Stimulated activated CD8-positive, alpha-beta memory T cell treated with anti-CD3 and anti-CD28 coated beads, Interleukin-12 subunit alpha, Interleukin-12 subunit beta, amount 100 ng/mL, for 1 hour (primary cell): Measurements from ENCODE around the gene MBD2.
"Not testable (repeated sequence)": the region's sequence is repeated elsewhere in the genome, so short reads cannot be mapped to it uniquely, and the experiment has no call there.

ENCODE experiments used
- DNase-seq: peaks from one replicate; pipeline ENCODE4 v3.0.0-alpha.2; 2020; ENCODE audit warnings: low read depth

MBD2 gene

DNA sequence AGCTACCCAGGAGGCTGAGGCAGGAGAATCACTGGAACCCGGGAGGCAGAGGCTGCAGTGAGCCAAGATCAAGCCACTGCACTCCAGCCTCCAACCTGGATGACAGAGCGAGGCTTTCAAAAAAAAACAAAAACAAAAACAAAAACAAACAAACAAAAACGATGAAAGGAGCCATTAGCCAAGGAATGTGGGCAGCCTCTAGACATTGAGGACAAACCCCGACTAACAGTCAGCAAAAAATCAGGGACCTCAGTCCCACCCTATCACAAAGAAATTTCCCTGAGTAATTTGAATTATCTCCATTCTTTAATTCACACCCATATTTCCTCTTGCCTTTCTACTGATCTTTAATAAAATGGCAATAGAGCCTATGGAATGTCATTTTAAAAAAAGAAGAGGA, 75.8 kb downstream of the MBD2 start:
- DNase-seq = no peak

DNA sequence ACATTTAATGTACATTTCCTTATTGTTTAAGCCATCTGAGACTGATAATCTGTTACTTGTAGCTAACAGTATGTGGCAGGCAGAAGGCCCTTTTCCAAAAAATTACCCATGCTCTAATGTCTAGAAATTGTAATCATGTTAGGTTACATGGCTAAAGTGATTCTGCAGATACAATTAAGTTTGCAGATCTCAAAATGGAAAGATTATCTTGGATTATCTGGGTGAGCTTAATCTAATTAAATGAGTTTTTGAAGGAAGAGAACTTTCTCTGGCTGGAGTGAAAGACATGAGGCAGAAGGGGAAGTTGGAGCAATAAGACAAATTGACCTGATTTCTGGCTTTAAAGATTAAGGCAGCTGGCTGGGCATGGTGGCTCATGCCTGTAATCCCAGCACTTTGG, 76.3 kb downstream of the MBD2 start:
- DNase-seq = no peak

DNA sequence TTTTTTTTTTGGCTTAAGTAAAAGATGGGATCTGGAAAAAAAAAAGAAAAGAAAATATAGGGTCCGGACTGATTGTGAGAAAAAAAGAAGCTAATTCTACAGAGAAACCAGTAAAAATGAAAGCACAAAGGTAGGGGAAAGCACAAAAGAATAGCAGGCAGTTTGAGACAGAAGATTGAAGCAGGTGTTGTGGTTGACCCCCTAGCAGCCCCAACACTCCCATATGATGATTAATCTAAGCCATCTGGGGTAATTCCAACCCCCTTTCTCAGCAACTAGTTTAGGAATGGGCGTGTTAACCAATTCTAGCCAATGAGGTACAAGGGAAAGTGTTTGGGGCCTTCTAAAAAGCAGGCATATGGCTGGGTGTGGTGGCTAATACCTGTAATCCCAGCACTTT, 77.0 kb downstream of the MBD2 start:
- DNase-seq = no peak

DNA sequence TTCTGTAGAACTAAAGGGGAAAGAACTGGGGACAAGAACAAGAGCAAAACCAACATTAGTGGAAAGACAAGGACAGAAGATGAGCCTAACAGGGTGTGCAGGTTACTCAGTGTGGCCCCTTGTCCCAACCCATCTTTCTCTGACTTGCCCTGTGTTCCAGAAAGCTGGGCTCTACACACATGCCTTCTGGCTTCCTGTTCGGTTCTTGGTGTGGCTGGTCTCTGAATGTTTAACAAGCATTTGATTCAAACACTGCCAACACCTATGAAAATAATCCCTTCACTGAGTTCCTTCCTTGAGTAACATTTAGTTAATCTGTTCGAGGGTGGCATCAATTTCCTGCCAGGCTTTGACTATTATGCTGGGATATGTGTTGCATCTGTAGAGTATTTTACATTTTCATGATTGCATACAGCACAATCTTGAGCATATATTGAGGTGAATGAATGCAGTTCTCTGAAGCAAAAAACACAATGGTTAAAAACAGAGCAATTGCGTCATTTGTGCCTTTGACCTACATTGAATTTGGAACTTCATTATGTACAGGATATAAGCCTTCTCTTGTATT, 83.3 kb downstream of the MBD2 start:
- DNase-seq = no peak

DNA sequence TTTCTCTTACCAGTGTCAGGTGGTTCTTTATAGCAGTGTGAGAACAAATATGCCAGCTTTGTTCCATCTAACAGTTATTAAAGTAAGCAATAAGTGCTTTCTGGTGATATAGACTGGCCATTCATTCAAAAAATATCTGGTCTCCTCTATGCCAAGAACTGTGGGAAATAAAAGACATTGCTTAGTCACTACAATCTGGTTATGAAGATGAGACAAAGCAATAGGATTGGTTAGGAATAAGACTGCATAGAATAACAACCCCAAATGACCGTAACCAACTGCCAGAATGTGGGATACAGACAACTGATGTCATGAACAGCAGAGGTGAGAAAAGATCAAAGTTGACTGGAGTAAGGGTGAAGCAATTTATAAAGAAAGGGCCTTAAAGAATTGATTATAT, 83.8 kb downstream of the MBD2 start:
- no peak for DNase-seq

DNA sequence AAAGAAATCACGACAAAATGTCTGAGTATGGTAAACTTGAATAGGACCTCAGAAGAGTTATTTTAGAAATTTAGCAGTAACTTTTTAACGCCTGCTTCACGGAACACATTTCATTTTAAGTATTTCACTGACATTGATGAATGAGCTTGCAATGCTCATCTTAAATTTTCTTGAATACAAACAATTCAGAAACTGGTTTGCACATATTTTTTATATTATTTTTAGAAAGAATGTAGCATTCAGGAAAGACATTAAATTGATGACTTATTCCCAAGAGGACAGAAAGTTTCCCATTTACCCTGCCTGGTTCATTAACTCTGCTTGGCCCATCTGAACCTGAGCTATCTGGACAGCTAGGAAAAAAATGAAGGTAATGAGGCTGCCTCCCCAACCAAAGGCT, 89.3 kb downstream of the MBD2 start:
- no peak for DNase-seq

DNA sequence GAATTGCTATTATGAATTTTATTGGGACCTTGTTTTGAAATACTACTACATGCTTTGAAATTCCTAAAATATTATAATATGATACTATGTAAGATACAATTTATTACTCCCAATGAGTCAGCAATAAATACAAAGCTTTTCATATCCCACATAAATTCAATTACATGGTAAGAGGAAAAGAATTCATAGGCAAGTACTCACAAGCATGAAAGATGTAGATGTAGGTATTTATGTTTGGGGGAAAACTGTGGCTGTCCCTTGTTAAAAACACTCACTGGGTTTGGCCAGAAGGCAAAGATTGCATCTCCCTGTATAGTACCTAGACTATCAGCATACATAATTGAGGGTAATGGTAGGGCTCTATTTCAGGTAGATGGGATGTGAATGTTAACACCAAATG, 90.4 kb downstream of the MBD2 start:
- no peak for DNase-seq

DNA sequence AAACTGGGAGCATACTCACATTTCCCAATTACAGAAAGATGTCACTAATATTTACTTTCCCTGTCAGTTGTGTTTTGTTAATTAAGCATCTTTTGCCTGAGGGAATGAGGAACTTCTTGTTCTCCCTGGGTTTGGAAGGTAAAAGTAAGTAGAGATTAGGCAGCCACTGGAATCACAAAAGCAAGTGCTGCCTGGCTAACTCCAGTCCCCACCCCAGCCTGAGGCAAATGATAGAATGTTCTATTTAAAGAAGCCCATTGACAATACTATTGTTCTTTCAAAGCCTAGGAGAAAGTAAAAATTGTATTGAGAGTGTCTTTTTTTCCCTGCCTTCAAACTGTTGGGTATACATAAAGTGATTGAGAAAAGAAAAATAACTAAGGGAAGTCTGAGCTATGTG, 93.8 kb downstream of the MBD2 start:
- DNase-seq = no peak

DNA sequence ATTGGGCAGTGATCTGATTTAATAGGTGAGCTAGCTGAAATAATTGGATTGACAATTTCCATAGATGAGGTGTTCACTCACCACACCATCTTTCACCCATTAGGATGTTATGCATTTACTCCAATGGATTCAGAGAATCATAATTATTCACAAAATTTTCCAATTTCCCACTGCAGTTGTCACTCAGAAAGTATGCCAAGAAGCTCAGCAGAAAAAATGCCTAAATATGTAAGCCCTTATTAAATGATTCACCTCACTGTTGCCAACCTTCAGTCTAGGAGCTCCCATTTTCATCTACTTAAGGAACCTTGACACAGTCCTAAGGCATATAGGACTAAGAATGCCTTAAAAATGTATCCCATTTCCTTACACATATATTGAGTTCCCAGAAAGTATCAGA, 94.3 kb downstream of the MBD2 start:
- DNase-seq = no peak

DNA sequence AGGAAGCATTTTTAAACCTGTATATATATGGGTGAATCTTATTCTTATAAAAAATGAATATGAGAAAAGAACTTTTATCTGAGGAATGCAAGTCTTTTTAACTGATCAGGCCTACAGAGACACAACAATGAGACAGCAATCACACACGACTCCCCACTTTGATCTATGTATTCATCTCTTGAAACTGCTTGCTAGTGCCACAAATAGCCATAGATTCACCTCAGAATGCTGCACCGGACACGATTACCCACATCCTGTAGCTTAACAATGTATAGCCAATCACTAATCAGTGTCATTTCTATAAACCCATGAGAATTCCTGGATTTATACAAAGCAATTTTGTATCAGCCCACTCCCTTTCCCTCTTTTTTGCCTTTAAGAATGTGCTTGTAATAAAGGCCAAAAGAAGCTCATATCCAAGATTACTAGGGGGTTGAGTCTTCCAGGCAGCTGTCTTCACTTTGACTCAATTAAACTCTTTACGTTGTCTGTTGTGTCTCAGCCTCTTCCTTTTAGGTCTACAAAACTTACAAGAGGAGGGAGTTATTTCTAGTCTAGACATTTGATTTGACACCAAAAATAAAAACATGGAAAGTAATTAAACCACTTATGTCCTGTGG, 94.9 kb downstream of the MBD2 start:
- no peak for DNase-seq

DNA sequence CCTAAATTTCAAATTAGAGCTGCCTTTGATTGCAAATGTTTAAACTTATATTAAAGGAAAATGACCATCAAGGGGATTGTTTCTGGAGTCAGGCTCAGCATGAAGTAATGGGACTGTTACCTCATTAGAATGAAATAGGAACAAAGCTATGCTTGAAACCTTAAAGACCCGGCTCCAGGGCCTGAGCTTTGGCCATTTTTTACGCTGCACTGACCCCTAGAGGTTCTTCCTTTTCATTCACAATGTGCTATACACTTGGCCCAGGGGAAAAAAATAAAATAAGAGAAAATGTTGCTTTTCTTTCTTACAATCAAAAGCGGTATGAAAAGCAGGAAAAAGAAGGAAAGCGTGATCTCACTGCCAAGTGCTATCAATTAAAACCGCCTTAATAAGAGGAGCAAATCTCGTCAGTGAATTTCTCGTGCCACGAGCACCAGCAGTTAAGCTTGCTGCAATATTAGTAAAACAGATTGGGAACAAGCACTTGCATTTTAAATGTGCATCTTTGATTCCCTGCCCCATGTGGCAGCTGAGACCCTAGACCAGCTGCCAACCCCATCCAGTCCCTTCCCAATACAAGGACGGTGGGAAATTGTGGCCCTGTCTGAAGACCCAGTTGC, 96.6 kb downstream of the MBD2 start:
- no peak for DNase-seq

DNA sequence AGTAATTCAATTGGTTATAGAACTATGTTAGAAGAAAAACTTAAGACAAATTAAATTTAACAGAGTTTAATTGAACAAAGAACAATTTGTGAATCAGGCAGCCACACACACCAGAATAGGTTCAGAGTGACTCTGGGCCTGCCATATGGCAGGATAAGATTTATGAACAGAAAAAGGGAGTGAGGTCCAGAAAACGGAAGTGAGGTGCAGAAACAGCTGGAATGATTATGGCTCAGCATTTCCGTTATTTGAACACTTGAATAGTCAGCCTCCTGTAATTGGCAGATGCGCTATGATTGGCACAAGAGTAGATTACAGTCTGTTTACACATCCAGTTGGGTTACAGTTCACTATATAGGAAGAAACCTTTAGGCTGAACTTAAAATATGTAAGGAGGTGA, 99.0 kb downstream of the MBD2 start:
- DNase-seq = no peak

DNA sequence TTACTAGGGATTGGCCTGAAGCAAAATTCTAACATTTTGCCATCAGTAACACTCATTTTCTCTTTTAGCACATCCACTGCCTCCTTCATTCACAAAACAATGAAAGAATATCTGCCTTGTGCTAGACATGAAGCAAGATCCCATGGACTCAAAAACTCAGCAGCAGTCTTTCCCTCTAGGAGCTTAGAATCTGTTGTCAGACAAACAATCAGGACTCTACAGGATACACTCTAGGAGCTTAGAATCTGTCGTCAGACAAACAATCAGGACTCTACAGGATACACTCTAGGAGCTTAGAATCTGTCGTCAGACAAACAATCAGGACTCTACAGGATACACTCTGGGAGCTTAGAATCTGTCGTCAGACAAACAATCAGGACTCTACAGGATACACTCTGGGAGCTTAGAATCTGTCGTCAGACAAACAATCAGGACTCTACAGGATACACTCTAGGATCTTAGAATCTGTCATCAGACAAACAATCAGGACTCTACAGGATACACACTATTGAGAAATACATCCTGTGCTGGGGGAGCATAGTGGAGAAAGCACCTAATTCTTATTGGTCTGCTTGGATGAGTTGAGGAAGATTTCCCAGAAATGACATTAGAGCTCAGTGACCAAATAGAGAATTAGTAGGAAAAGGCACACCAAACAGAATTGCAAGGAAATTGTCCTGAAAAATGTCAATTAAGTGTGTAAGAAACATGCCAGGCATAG, 100.6 kb downstream of the MBD2 start:
- DNase-seq = not testable (repeated sequence)

DNA sequence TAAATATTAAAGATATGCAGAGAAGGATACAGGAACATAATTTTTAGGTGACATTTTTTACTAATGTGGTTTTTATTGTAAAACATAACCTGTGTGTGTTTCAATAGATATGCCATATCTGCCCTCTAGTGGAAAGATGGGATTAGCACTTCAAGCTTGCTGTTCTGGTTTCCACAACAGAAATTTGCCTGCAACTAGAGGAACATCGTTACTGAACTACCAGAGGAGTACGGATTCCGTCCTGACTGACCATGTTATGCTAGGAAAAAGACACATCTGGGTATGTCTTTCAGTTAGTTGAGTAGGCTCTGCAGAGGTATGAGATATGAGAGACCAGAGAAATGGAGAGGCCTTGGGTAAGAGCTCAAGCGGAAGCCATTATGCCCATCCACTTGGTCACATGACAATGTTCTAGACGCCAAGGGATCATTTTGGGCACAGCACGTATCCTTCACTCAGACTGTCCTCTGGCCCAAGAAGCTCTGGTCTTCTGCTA, 104.9 kb downstream of the MBD2 start:
- no peak for DNase-seq

DNA sequence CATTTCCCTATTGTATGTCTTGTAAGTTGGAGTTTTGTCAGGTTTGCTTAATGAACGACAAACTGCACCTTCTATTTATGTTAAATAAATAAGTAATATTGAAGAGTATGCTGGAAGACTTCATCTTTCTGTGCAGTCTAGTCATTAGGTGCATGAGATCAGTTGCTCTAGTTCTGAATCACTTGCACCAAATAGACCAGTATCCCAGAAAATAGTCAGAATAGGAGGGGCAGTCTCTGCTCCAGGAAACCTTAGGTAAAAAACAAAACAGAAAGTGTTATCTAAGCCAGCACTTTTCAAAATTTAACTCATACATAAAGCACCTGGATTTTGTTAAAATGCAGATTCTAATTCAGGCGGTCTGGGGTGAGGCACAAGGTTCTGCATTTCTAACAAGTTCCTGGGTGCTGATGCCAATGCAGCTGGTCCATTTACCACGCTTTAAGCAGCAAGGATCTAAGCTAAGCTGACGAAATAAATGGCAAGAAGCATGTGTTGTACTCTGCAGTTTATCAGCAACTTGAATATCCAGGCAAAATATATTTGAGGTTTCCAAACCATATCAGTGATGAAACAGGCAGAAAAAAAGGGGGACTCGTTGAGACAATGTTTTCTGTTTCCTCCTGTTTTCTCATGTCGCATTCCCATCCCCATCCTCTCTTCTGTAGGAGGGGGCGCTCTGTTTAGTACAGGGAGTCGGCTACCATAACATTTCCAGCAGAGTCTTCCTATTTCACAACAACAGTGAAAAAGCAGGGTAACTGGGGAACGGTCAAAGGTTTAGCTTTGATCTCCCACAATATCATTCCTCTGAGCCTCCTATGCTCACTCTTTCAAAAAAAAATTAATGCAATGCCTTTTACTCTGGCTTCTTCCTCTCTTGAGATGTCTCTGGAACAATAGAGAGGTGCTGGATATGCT, 106.4 kb downstream of the MBD2 start:
- no peak for DNase-seq

DNA sequence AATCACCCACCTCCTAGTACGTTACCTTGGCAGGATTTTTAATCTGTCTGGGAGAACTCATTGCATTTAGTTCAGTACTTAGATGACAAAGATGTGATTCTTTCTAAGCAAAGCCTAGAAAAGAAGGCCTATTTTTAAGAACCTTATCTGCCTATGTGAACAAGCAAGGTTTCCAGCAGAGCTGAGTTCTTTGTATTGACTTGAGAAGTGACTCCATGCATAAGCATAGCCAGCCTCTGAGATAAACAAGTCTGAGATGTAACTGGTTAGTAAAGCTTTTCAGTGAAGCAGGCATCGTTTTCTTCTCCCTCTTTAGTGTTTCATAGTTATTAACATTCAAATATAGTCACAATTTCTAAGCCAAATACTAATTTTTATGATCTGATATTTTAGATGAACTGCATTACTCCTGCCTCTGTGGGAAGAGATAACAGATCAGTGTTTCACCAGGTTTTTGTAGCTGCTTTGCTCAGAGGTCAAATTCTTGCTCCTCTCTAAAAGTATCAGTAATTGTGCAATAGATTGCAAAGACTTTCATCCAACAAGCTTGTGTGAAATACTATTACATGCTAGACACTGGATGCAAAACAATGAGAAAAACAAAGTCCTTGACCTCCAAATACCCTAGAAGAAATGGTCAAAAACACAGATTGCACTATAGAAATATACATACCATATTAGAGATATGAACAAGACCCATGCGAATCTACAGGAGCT, 107.8 kb downstream of the MBD2 start:
- no peak for DNase-seq

DNA sequence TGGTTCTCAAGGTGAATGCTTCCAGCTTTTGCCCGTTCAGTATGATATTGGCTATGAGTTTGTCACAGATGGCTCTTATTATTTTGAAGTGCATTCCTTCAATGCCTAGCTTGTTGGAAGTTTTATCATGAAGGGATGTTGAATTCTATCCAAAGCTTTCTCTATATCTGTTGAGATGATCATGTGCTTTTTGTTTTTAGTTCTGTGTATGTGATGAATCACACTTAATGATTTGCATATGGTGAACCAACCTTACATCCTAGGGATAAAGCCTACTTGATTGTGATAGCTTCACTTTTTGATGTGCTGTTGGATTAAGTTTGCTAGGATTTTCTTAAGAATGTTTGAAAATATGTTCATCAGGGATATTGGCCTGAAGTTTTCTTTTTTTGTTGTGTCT, 112.1 kb downstream of the MBD2 start:
- no peak for DNase-seq

DNA sequence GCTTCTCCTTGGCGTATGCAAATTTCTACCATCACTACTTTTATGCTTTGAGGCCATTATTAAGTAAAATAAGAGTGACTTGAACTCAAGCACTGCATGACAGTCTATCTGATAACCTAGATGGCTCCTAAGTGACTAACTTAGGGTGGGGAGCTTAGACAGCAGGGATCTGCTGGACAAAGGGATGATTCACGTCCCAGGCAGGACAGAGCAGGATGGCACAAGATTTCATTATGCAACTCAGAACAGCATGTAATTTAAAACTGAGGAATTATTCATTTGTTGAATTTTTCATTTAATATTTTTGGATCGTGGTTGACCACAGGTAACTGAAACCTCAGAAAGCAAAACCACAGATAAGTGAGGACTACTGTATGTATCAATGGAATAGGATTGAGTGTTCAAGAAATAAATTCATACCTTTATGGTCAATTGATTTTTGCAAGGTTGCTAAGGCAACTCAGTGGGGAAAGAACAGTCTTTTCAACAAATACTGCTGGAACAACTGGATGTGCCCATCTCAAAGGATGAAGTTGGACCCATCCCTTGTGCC, 115.3 kb downstream of the MBD2 start:
- DNase-seq = no peak

DNA sequence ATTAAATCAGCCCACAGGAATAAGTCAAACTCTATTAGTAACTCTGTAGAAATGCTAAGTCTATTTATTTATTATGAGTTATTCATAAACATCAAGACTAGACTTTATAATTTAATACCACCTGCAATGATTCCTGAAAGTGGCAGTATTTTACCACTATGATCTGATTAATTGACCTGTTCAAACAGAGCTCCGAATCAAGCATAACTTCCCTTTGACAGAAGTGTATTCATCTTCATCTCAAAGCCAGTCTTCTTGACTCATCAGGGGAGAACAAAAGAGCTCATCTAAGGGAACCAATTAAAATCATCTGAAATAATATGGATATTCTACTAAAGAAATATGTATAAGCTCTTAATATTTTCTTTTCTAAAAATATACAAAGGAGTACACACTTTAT, 122.3 kb downstream of the MBD2 start:
- no peak for DNase-seq
